GM21786 (cell line): ENCODE data around the gene ACP2.
"Not testable (repeated sequence)": the region's sequence is repeated elsewhere in the genome, so short reads cannot be mapped to it uniquely, and the experiment has no call there.

Experiments used
- ATAC-seq: cut with Tn5 transposase; IDR thresholded peaks from one replicate; pipeline ENCODE4 v1.9.1; 2021; ENCODE audit not compliant: unreplicated experiment

ACP2 gene

DNA sequence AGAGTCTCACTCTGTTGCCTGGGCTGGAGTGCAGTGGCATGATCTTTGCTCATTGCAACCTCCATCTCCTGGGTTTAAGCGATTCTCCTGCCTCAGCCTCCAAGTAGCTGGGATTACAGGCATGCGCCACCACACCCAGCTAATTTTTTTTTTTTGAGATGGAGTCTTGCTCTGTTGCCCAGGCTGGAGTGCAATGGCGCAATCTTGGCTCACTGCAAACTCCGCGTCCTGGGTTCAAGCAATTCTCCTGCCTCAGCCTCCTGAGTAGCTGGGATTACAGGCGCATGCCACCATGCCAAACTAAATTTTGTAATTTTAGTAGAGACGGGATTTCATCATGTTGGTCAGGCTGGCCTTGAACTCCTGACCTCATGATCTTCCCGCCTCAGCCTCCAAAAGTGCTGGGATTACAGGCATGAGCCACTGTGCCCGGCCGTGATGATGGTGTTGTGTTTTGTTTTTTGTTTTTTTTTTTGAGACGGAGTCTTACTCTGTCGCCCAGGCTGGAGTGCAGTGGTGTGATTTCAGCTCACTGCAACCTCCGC is 40.5 kb downstream of the ACP2 start:
- not testable (repeated sequence) for ATAC-seq

DNA sequence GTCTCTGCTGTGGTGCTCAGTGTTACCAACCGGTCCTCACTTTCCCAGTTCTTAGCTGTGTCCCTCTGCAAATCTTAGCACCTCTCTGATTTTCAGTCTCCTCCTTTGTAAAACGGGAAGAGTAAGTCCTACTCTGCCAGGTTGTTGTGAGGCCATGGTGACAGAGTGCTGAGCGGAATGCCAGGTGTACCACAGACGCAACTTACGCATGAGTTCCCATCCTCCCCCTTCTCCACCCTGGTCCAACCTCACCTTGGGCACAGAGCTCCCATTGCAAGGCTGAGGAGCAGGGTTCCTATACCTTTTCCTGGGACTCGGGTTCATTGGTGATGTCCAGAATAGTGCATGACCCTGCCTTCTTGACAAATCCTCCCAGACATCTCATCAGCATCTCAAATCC is 41.2 kb downstream of the ACP2 start:
- ATAC-seq: no peak

DNA sequence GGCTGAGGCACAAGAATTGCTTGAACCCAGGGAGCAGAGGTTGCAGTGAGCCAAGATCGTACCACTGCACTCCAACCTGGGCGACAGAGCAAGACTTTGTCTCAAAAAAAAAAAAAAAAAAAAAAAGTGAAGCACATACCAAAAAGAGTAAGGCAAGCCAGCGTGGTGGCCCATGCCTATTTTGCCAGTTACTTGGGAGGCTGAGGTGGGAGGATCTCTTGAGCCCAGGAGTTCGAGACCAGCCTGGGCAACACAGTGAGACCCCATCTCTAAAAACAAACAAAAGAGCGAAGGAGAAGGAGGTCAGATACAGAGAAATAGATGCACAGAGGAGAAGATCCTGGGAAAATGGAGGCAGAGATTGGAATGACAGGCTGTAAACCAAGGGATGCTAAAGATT is 42.0 kb downstream of the ACP2 start:
- ATAC-seq: not testable (repeated sequence)

DNA sequence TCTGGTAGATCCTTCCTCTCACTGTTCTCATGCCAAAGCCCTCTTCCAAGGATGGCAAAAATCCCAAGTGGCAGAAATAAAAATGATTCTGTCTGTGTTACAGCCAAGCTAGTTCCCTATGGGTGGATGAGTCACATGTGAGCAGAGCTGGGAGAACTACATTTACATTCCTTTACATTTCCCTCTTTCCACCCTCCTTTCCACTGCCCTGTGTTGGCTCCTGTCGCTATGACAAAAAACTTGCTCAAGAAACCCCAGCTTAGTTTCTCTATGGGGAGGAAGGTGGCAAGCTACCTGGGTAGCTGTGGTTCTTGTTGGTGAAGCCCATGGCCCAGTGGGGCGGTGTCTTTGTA is 44.0 kb downstream of the ACP2 start:
- ATAC-seq: no peak

DNA sequence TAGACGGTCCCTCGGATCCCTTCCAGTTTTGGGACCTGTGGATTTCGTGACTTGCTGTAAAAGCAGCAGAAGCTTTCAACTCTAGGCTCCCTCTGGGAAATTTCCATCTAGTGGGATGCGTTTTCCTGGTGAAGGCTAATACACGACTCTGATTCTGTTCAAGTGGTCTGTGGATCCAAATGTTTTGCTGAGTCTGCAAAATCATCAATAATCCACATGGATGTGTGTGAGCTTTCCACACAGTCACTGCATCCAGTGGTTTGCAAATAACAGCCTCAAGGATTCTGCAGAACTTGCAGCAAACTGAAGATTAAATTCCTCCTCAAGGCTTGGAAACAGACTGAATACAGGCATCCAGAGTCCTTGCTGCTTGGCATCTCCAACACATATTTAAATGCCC is 46.0 kb downstream of the ACP2 start:
- ATAC-seq: no peak

DNA sequence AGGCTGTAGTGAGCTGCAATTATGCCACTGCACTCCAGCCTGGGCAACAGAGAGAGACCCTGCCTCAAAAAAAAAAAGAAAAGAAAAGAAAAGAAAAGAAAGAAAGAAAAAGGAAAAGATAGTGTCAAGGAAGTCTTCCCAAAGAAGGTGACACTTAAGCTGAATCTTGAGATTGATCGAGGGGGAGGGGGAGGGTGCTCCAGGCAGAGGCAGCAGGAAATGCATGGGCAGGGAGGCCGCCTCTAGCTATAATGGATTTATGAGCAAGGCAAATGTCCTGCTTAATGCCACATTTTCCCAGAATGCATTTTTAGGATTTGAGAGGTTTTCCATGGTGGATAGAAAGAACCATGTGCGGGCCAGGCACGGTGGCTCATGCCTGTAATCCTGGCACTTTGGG is 47.6 kb downstream of the ACP2 start:
- ATAC-seq: no peak

DNA sequence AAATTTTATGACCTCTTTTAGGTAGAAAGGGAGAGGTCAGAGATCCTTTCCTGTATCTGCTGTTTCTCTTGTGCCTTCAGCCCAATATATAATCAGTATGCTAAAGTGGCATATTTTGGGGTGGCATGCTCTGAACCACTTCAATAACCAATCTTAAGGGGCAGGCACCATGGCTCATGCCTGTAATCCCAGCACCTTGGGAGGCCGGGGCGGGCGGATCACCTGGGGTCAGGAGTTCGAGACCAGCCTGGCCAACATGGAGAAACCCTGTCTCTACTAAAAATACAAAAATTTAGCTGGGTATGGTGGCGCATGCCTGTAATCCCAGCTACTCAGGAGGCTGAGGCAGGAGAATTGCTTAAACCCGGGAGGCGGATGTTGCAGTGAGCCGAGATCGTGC is 50.5 kb downstream of the ACP2 start:
- ATAC-seq: not testable (repeated sequence)

DNA sequence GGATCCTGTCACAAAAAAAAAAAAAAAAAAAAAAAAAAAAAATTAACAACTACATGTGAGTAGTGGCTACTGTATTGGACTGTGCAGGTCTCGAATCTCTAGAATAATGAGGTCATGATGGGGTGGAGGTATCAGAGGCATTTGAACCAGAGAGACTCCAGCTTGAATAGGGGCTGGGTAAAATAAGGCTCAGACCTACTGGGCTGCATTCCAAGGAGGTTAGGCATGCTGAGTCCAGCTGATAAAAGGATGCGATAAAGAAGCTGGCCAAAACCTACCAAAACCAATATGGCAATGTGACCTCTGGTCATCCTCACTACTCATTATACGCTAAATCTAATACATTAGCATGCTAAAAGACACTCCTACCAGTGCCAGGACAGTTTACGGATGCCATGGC is 56.5 kb downstream of the ACP2 start:
- ATAC-seq: no peak

DNA sequence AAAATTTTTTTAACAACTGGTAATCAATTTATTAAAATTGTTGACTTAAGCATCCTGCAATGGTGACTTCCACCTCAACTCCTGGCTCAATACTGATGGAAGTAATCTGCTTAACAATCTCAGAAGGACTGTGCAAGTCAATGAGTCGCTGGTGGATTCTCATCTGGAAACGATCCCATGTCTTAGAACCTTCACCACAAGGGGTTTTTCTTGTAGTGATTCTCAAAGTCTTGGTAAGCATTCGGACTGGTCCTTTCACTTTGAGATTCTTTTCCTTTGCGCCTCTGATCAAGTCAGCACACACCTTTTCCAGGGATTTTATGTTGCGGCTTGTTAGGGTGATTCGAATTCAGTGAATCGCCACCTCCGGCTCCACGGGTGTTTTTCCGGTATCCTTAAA is 57.5 kb downstream of the ACP2 start:
- ATAC-seq: not testable (repeated sequence)
